GM18517 (cell line): Measurements from ENCODE around the gene COBLL1.

Source experiments
- ATAC-seq: cut with Tn5 transposase; IDR thresholded peaks from one replicate; pipeline ENCODE4 v1.9.1; 2021; ENCODE audit warnings: mild to moderate bottlenecking, moderate library complexity; ENCODE audit not compliant: unreplicated experiment

COBLL1 gene

DNA sequence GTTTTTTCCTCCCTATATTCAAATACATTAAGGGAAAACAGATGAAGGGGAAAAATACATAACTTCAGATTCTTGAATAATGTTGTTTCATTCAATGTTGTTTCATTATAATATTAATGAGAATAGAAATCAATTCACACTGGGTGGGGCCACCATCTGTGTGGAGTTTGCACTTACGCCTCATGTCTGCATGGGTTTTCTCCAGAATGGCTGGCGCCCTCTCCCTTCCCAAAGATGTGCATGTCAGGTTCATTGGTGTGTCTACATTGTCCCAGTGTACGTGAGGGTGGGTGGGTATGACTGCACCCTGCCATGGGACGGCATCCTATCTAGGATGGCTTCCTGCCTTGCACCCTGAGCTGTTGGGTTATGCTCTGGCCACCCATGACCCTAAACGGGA, 51.7 kb downstream of the COBLL1 start:
- no peak for ATAC-seq

DNA sequence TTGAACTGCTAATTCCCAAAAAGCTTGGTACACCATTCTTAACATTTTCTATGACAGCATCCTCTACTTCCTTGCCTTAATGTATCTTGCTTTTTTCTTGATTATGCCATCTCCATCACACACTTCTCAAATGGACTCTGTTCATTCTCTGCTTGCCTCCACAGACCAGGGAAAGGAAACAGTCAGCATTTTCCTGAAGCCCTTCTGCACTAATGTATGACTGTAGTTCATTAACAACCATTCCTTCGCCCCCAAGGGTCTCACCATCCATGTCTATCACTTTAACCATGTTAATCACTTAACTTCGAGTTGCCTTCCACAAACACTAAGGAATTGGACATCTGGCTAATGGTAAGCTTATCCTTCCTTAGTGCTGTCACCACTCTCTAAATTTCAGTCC, 54.8 kb downstream of the COBLL1 start:
- no peak for ATAC-seq

GRCh38 chr2:164785457-164785856, 56.2 kb downstream of the COBLL1 start:
- ATAC-seq, result no peak

DNA sequence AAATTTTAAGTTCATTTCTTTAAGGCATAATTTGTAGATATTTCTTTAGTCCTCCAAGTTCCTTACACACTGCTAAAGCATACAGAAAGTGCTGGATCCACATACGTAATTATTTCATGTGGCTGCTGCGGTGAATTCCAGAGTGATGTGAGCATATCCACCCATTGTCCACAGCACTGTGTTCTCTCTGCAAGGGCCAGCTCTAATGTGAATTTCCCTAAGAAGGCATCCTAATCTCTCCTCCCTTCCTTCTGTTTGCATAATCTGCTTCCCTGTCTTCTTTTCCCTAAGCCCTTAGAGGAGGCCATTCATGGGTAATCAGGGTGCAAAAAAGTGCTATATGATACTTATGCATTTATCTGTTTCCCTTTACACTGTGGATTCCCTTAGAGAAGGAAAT, 57.2 kb downstream of the COBLL1 start:
- no peak for ATAC-seq

DNA sequence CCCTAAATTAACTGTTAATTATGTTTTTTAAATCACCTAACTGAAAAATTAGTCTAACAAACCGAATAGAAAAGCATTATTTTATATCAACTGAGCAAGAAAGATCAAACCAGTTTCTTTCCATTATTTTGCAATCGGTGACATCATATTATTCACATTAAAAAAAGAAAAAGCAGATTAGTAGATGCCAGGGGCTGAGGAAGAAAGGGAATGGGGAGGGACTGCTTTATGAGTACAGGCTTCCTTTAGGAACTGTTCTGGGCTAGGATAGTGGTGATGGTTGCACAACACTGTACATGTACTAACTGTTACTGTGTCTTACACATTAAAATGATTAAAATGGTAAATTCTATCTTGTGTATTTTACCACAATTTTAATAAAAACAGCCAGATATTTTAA, 59.3 kb downstream of the COBLL1 start:
- ATAC-seq, result no peak

DNA sequence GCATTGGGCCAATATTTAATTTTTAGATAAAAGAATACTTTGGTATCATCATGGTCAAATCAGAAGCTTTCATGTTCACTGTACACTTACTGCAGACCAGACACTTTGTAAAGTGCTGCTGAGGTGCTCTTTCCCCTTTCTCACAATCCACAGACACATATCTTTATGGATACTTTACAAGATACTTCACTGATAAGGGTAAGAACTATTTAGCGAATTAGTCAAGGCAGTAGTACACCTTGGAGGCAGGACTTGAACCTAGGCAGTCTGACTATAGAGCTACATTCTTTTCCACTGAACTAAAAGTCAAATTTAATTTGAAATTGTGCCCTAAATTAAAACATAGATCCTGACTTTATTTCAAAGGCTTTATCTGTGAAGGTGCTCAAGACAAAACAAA, 60.2 kb downstream of the COBLL1 start:
- no peak for ATAC-seq

GRCh38 chr2:164780611-164781178, 60.9 kb downstream of the COBLL1 start:
- no peak for ATAC-seq

DNA sequence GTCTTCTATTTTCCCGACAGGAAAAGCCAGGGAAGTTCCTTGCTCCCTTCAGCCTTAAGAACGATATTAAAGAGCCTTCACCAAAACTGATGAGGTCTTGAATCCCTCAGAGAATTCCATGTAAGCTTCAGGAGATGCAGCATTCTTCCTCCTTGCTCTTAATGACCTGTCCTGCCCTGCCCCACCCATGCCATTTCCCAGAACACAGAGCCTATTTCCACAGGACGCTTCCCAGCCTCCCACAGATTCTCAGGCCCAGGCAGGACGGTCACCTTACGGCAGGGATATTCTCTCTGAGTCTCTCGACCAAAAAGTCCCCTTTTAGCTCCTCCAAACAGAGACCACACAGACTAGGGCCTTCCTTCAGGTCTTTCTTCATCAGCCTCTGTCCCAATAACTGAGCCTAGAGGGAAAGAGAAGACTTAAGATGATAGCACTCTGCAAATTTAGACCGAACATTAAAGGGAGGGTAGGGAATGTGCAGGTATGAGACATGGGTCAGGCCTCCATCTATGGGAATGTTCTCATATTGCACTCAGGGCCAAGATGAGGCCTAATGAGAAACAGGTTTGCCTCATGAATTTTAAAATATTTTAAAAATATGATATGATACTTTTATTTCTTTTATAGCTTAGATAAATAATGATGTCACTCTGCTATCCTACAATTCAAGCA, 62.1 kb downstream of the COBLL1 start:
- ATAC-seq, result no peak

DNA sequence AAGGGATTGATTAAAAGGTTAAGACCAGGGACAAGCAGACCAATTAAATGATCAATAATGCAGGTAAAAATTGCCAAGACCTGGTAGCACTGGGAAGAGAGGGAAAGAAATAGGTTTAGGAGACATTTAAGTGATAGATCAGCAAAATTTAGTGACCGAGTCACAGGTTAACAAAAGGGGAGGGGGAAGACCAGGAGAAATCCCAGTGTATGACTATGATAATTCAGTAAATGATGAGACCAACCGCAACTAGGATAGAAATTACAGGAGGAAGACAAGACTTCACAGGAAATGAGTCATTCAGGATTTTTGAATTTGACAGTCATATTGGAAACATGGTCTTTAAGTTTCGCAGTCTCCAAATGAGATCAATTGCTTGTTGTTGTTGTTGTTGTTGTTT, 62.9 kb downstream of the COBLL1 start:
- no peak for ATAC-seq

DNA sequence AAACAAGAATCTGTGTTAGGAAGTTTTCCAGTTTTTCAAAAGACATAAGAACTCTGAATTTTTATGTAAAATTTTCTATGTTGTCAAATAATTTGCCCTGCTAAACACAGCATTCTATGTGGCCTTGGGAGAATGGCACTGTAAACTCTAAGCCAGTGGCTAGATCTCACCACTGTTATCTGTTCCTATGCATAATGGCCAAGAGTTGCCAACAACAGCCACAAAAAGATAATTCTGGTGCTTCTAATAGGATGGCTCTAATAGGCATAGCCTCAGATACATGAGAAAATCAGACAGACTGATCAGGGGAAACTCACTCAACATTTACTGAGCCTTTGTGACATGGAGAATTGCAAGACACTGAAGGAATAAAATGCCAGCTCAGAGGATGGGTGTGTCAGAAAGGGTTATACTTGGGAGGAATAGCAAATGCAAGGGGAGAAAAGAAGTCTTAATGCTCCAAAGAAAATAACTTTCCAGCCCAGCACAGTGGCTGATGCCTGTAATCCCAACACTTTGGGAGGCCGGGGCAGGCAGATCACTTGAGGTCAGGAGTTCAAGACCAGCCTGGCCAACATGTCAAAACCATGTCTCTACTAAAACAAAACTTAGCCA, 63.7 kb downstream of the COBLL1 start:
- ATAC-seq, result no peak

DNA sequence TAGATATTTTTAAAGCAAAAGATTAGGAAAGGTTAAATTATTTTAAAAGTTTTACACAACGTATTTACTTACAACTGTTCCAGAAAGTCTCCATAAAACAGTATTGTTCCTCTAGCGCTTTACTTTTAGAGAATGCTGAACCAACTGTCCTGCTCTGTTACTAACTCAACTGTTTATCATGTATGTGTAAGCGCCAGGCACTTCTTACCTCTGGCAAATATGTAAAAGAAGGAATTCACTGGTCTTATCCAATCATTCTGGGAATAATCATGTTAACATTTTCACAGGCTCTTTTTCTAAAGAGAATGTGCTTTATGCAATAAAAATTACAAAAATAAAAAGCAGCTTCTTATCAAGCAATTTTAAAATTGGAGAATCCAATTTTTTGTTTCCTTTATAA, 68.0 kb downstream of the COBLL1 start:
- no peak for ATAC-seq

- ATAC-seq, result no peak
Observed at GRCh38 chr2:164773091-164773490, 68.5 kb downstream of the COBLL1 start.

GRCh38 chr2:164771897-164772296, 69.7 kb downstream of the COBLL1 start:
- ATAC-seq, result no peak

GRCh38 chr2:164770421-164770916, 71.2 kb downstream of the COBLL1 start:
- ATAC-seq, result no peak

GRCh38 chr2:164766954-164767320, 74.7 kb downstream of the COBLL1 start:
- no peak for ATAC-seq

DNA sequence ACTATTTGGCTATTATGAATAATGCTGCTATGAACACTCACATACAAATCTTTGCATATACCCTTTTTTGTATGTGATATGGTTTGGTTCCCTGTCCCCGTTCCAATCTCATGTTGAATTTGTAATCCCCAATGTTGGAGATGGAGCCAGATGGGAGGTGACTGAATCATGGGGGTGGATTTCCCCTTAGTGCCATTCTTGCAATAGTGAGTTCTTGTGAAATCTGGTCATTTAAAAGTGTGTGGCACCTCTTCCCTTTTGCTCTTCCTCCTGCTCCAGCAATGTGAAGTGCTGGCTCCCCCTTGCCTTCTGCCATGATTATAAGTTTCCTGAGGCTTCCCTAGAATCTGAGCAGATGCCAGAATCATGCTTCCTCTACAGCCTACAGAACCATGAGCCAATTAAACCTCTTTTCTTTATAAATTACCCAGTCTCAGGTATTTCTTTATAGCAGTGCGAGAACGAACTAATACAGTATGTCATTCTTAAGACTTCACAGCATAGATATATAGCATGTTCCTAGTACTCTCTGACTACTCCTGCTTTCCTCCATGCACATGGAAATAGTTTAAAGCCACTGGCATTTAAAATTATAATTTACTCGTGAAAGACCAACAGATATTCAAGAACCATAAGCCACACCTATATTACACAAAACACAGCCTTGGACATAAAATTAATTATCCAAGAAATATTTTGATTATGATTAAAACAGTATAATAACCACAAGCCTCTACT, 75.2 kb downstream of the COBLL1 start:
- ATAC-seq, result no peak

DNA sequence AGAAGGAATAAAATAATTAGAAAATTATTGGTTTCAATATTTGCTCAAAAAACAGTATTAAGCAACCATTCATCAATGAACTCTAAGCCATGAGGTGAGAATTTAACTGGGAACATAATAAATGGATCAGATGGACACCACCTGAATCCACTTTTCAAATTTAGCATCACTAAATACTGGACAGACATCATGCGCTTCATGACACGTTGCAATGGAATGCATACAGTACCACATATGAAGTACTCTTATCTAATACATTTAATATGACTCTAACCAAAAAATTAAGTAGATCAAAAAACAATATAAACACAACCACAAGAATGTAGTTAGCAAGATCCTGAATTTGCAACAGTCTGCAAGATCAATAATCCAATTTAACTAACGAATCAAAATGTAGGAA, 76.6 kb downstream of the COBLL1 start:
- ATAC-seq, result no peak

- no peak for ATAC-seq
Observed at GRCh38 chr2:164764474-164764873, 77.1 kb downstream of the COBLL1 start.

GRCh38 chr2:164763431-164763830, 78.2 kb downstream of the COBLL1 start:
- no peak for ATAC-seq

GRCh38 chr2:164761737-164762460, 79.7 kb downstream of the COBLL1 start:
- peak; percentile 2 for ATAC-seq

DNA sequence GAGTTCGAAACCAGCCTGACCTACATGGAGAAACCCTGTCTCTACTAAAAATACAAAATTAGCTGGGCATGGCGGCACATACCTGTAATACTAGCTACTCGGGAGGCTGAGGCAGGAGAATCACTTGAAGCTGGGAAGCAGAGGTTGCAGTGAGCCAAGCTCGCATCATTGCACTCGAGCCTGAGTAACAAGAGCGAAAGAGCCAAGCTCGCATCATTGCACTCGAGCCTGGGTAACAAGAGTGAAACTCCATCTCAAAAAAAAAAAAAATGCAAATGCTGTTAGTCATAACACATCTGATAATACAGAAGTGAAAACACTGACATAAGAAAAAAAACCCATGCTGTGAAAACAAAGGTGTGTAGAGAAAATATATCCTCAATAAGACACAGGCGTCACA, 80.4 kb downstream of the COBLL1 start:
- ATAC-seq, result peak; percentile 100
